ENCODE measurements around the gene ODAD4.

Gene ODAD4

GRCh38 chr17:41913798-41914197 is 16.6 kb upstream of the ODAD4 start:
- H3K27ac ChIP-seq (ENCODE audit: insufficient read depth in 1 of 2, low read depth in 1 of 2, low read length in 2 of 2, poor library complexity in 1 of 2, severe bottlenecking in 2 of 2), result no peak overlapping the region

DNA sequence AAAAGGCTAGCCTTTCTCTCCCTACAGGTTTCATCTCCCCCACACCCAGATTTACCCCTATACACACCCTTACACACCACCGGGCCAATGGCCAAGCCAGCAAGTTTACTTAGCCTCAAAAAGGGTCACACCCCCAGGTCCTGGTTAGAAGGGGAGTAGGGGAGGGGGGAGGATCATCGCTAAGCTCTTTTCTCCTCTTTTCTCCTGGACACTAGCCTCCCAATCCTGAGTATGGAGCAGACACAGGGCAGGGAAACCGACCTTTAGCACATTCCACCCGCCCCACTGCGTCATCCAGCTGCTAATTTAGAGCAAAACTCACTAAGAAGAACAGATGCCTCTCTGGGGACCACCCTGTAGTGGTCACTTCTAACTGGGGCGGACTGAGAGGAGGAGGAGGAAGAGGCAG is 16.1 kb upstream of the ODAD4 start:
- no peak for DNase-seq
- no peak overlapping the region for H3K4me3 ChIP-seq (ENCODE audit: control insufficient read depth in 1 of 7, extremely low read depth in 1 of 7, insufficient read depth in 4 of 7, low read depth in 2 of 7, low read length in 6 of 7)
- H3K27me3 ChIP-seq (replicated peaks in 2 of 5; ENCODE audit: control insufficient read depth in 4 of 5, insufficient read depth in 5 of 5, low read length in 4 of 5), result no peaks in the 10 kb centered on the region
- CTCF ChIA-PET, result interaction anchor here (1.2 kb wide), 1 partner anchor 14 kb away, joined by 3 read pairs; no protein-coding TSS in a partner anchor
- peaks cover 5 to 30% (median 15%) of the 10 kb centered on the region in 4 experiments for H3K4me1 ChIP-seq (ENCODE audit: control extremely low read depth in 1 of 4, control insufficient read depth in 4 of 4, insufficient read depth in 4 of 4, low read length in 3 of 4)
- POLR2A ChIA-PET, result interaction anchor here (0.7 kb wide), 1 partner anchor 225 kb away, joined by 3 read pairs; no protein-coding TSS in a partner anchor
- WGBS (ENCODE audit: insufficient coverage), result 98% methylated on average over 5 of the region's 6 CpGs
- peak overlapping the region in 1 of 2 experiments; percentile 2 for H3K27ac ChIP-seq (ENCODE audit: insufficient read depth in 1 of 2, low read depth in 1 of 2, low read length in 2 of 2, poor library complexity in 1 of 2, severe bottlenecking in 2 of 2)
- H3K9me3 ChIP-seq (ENCODE audit: control extremely low read depth in 1 of 5, control insufficient read depth in 4 of 5, insufficient read depth in 2 of 5, low read depth in 1 of 5, low read length in 4 of 5), result no peaks in the 10 kb centered on the region
- peaks cover 10 to 64% (median 44%) of the 10 kb centered on the region in 4 experiments for H3K36me3 ChIP-seq (ENCODE audit: control insufficient read depth in 4 of 4, insufficient read depth in 4 of 4, low read length in 3 of 4)

More at GRCh38 chr17:41913798-41914197, 16.6 kb upstream of the ODAD4 start:
- Histone ChIP-seq H3K36me3 (ENCODE audit: control insufficient read depth in 4 of 4, insufficient read depth in 4 of 4, low read length in 3 of 4) (peaks cover 12 to 70% (median 50%) of the 10 kb centered on the region in 4 experiments), H3K4me1 (ENCODE audit: control extremely low read depth in 1 of 4, control insufficient read depth in 4 of 4, insufficient read depth in 4 of 4, low read length in 3 of 4) (peaks cover 5 to 27% (median 13%) of the 10 kb centered on the region in 4 experiments), H3K4me3 (ENCODE audit: control insufficient read depth in 1 of 7, extremely low read depth in 1 of 7, insufficient read depth in 4 of 7, low read depth in 2 of 7, low read length in 6 of 7) (no peak overlapping the region), H3K9me3 (ENCODE audit: control extremely low read depth in 1 of 5, control insufficient read depth in 4 of 5, insufficient read depth in 2 of 5, low read depth in 1 of 5, low read length in 4 of 5) (no peaks in the 10 kb centered on the region), H3K27me3 (replicated peaks in 2 of 5; ENCODE audit: control insufficient read depth in 4 of 5, insufficient read depth in 5 of 5, low read length in 4 of 5) (no peaks in the 10 kb centered on the region)
- POLR2A ChIA-PET, result no interaction called here
- no peak for DNase-seq
- CTCF ChIA-PET, result no interaction called here
- WGBS (ENCODE audit: insufficient coverage), result 100% methylated on average over 3 of the region's 4 CpGs

GRCh38 chr17:41915020-41915419 is 15.4 kb upstream of the ODAD4 start:
- 95% methylated on average over 3 of the region's 5 CpGs for WGBS (ENCODE audit: insufficient coverage)
- H3K9me3 ChIP-seq (ENCODE audit: control extremely low read depth in 1 of 5, control insufficient read depth in 4 of 5, insufficient read depth in 2 of 5, low read depth in 1 of 5, low read length in 4 of 5), result no peaks in the 10 kb centered on the region
- no peak for DNase-seq
- ChIA-PET CTCF (interaction anchor here (0.9 to 1.3 kb wide), 4 partner anchors 10 to 129 kb away, joined by 3 to 4 read pairs (median 3); partner anchors contain the start of gene ODAD4), POLR2A (interaction anchor here (0.7 kb wide), 1 partner anchor 226 kb away, joined by 3 read pairs; no protein-coding TSS in a partner anchor)
- no peak overlapping the region for H3K27ac ChIP-seq (ENCODE audit: insufficient read depth in 1 of 2, low read depth in 1 of 2, low read length in 2 of 2, poor library complexity in 1 of 2, severe bottlenecking in 2 of 2)
- no peaks in the 10 kb centered on the region for H3K27me3 ChIP-seq (replicated peaks in 2 of 5; ENCODE audit: control insufficient read depth in 4 of 5, insufficient read depth in 5 of 5, low read length in 4 of 5)
- no peak overlapping the region for H3K4me3 ChIP-seq (ENCODE audit: control insufficient read depth in 1 of 7, extremely low read depth in 1 of 7, insufficient read depth in 4 of 7, low read depth in 2 of 7, low read length in 6 of 7)
- H3K4me1 ChIP-seq (ENCODE audit: control extremely low read depth in 1 of 4, control insufficient read depth in 4 of 4, insufficient read depth in 4 of 4, low read length in 3 of 4), result peaks cover 5 to 36% (median 21%) of the 10 kb centered on the region in 4 experiments
- H3K36me3 ChIP-seq (ENCODE audit: control insufficient read depth in 4 of 4, insufficient read depth in 4 of 4, low read length in 3 of 4), result peaks cover 10 to 57% (median 38%) of the 10 kb centered on the region in 4 experiments

DNA sequence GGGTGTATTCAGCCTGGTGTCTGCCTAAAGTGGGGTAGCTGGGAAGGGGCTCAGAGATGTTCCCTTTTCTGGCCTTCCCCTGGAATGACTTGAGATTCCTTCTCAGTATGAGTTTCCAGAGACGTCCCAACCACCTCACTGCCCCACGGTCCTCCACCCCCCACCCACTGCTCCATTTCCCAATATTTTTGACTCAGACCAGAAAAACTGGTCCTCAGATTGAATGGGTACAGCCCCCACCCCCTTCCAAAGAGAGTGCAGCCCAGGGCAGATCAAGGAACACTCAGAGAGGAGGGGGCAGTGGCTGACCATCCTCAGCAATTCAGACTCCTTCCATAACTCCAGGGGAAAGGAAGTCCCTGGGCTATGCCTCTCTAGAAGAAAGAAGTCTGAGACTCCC is 14.9 kb upstream of the ODAD4 start:
- H3K36me3 ChIP-seq (ENCODE audit: control insufficient read depth in 4 of 4, insufficient read depth in 4 of 4, low read length in 3 of 4), result peaks cover 6 to 52% (median 33%) of the 10 kb centered on the region in 4 experiments
- no peak overlapping the region for H3K4me3 ChIP-seq (ENCODE audit: control insufficient read depth in 1 of 7, extremely low read depth in 1 of 7, insufficient read depth in 4 of 7, low read depth in 2 of 7, low read length in 6 of 7)
- no peaks in the 10 kb centered on the region for H3K27me3 ChIP-seq (replicated peaks in 2 of 5; ENCODE audit: control insufficient read depth in 4 of 5, insufficient read depth in 5 of 5, low read length in 4 of 5)
- no peaks in the 10 kb centered on the region for H3K9me3 ChIP-seq (ENCODE audit: control extremely low read depth in 1 of 5, control insufficient read depth in 4 of 5, insufficient read depth in 2 of 5, low read depth in 1 of 5, low read length in 4 of 5)
- 100% methylated on average over 2 of the region's 2 CpGs for WGBS (ENCODE audit: insufficient coverage)
- H3K27ac ChIP-seq (ENCODE audit: insufficient read depth in 1 of 2, low read depth in 1 of 2, low read length in 2 of 2, poor library complexity in 1 of 2, severe bottlenecking in 2 of 2), result no peak overlapping the region
- H3K4me1 ChIP-seq (ENCODE audit: control extremely low read depth in 1 of 4, control insufficient read depth in 4 of 4, insufficient read depth in 4 of 4, low read length in 3 of 4), result peaks cover 5 to 39% (median 21%) of the 10 kb centered on the region in 4 experiments
- ChIA-PET CTCF (interaction anchor here (0.6 to 1.3 kb wide), 5 partner anchors 11 to 222 kb away, joined by 3 to 4 read pairs (median 3); partner anchors contain the start of gene ODAD4), POLR2A (interaction anchor here (0.6 kb wide), 1 partner anchor 84 kb away, joined by 3 read pairs; no protein-coding TSS in a partner anchor)
- DNase-seq, result no peak

- 81% methylated on average over 2 of the region's 4 CpGs for WGBS (ENCODE audit: insufficient coverage)
These were observed 13.2 kb upstream of the ODAD4 start for GRCh38 chr17:41917192-41917591.

DNA sequence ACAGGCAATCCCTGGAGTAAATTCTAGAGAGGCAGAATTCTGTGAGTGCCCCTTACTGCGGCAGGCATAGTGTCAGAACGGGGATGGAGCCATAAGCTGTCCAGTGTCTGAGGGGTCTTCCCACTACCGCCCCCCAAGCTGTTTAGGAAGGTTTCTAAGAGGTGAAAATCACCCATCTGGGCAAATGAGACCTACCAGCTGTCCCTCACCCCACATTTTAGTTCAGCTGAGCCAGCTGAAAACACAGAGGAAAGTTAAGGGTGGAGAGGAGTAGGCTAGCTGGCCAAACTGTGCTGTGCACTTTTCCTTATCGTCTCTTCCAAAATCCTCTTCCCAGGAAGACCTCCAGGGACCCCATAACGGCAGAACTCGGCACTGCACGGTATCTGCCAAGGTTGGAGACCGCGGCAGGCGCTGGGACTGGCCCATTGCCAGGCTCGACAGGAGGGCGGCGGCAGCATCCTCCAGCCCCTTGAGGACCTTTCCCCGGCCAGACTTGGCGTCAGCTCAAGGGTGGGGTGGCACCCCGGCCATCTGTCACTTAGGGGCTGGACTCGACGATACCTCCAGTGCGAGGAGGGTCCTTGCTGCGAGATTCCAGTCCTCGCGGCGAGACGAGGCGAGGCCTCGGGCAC is 12.6 kb upstream of the ODAD4 start:
- CTCF ChIA-PET, result interaction anchor here (1.6 to 3.4 kb wide), 4 partner anchors 8 to 41 kb away, joined by 4 to 17 read pairs (median 8); partner anchors contain the start of gene ODAD4
- Histone ChIP-seq H3K4me1 (ENCODE audit: control extremely low read depth in 1 of 4, control insufficient read depth in 4 of 4, insufficient read depth in 4 of 4, low read length in 3 of 4) (peaks cover 5 to 39% (median 21%) of the 10 kb centered on the region in 4 experiments), H3K27me3 (replicated peaks in 2 of 5; ENCODE audit: control insufficient read depth in 4 of 5, insufficient read depth in 5 of 5, low read length in 4 of 5) (no peaks in the 10 kb centered on the region), H3K4me3 (ENCODE audit: control insufficient read depth in 1 of 7, extremely low read depth in 1 of 7, insufficient read depth in 4 of 7, low read depth in 2 of 7, low read length in 6 of 7) (peak overlapping the region; percentile 94 to 99 (median 96)), H3K27ac (ENCODE audit: insufficient read depth in 1 of 2, low read depth in 1 of 2, low read length in 2 of 2, poor library complexity in 1 of 2, severe bottlenecking in 2 of 2) (peak overlapping the region; percentile 67 to 82), H3K36me3 (ENCODE audit: control insufficient read depth in 4 of 4, insufficient read depth in 4 of 4, low read length in 3 of 4) (peaks cover 0 to 30% (median 13%) of the 10 kb centered on the region in 4 experiments), H3K9me3 (ENCODE audit: control extremely low read depth in 1 of 5, control insufficient read depth in 4 of 5, insufficient read depth in 2 of 5, low read depth in 1 of 5, low read length in 4 of 5) (no peaks in the 10 kb centered on the region)
- WGBS (ENCODE audit: insufficient coverage), result 6% methylated on average over 22 of the region's 26 CpGs
- peak; percentile 36 to 57 (median 54) for DNase-seq
- POLR2A ChIA-PET, result no interaction called here

More at GRCh38 chr17:41917192-41917591, 13.2 kb upstream of the ODAD4 start:
- no peak for DNase-seq
- H3K4me3 ChIP-seq (ENCODE audit: control insufficient read depth in 1 of 7, extremely low read depth in 1 of 7, insufficient read depth in 4 of 7, low read depth in 2 of 7, low read length in 6 of 7), result peak overlapping the region in 2 of 7 experiments; percentile 95 to 98
- H3K36me3 ChIP-seq (ENCODE audit: control insufficient read depth in 4 of 4, insufficient read depth in 4 of 4, low read length in 3 of 4), result peaks cover 0 to 36% (median 19%) of the 10 kb centered on the region in 4 experiments
- H3K9me3 ChIP-seq (ENCODE audit: control extremely low read depth in 1 of 5, control insufficient read depth in 4 of 5, insufficient read depth in 2 of 5, low read depth in 1 of 5, low read length in 4 of 5), result no peaks in the 10 kb centered on the region
- ChIA-PET CTCF (interaction anchor here (0.8 to 3.4 kb wide), 5 partner anchors 9 to 116 kb away, joined by 4 to 17 read pairs (median 5); partner anchors contain the start of gene ODAD4), POLR2A (no interaction called here)
- H3K4me1 ChIP-seq (ENCODE audit: control extremely low read depth in 1 of 4, control insufficient read depth in 4 of 4, insufficient read depth in 4 of 4, low read length in 3 of 4), result peaks cover 5 to 39% (median 21%) of the 10 kb centered on the region in 4 experiments
- no peak overlapping the region for H3K27ac ChIP-seq (ENCODE audit: insufficient read depth in 1 of 2, low read depth in 1 of 2, low read length in 2 of 2, poor library complexity in 1 of 2, severe bottlenecking in 2 of 2)
- H3K27me3 ChIP-seq (replicated peaks in 2 of 5; ENCODE audit: control insufficient read depth in 4 of 5, insufficient read depth in 5 of 5, low read length in 4 of 5), result no peaks in the 10 kb centered on the region
